Measurements from ENCODE around the gene ACSS1.

The ACSS1 gene

GRCh38 chr20:25033265-25033923 is 24.5 kb downstream of the ACSS1 start:
- no peak for DNase-seq (ENCODE audit: low read depth in 2 of 2, low spot score in 1 of 2)

DNA sequence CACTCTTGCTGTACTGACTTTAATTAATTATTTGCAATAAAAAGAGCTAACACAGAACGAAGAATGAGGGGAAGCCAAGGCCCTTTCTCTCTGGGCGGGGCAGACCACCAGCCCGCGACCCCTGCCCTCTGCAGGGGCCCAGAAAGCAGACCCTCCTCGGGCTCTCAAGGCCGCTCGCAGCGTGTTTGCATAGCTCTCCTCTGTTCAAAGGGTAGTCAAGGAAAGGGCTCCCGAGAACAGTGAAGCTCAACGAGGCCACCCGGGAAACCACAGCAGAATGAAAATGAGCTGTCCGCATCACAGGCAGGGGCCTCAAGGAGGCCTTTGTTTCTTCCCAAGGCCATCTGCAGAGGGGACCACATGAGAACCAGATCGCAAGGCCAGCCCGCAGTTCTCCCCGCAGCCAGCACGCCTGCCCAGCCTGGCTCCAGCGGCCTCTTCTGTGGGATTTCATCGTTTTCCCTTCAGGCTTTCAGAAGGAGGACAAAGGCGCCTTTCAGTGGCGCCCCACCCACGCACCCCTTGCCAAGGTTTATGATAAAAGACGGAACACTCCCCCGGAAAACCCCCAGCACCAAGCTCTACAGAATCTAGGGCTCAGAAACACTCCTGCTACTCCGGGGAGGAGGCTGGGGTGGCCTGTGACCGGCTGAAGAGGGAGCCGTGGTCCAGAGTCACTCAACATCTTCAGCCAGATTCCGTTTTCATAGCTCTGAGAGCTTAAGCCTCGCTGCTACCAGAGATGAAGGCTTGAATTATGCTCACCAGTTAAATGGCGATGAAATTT is 25.3 kb downstream of the ACSS1 start:
- DNase-seq (ENCODE audit: low read depth in 2 of 2, low spot score in 1 of 2), result no peak

DNA sequence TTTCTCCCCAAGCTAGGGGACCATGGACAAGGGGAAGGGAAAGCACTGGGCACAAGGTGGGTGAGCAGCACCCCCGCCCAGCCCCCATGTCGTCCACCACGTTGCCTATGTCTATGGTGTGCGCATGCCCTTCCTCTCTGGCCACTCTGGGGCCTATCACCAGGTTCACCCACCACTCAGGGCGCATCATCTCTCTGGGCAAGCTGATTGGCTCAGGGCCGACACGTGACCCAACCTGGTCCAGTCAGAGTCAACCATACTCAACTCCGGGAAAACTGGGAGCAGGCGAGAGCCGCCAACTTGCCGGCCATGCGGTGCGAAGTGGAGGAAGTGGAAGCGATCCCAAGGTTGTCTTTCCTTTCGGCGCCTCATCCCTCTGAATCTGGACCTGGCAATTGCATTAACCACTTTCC is 25.9 kb downstream of the ACSS1 start:
- no peak for DNase-seq (ENCODE audit: low read depth in 2 of 2, low spot score in 1 of 2)

GRCh38 chr20:25031241-25031640 is 26.7 kb downstream of the ACSS1 start:
- DNase-seq (ENCODE audit: low read depth in 2 of 2, low spot score in 1 of 2), result no peak

DNA sequence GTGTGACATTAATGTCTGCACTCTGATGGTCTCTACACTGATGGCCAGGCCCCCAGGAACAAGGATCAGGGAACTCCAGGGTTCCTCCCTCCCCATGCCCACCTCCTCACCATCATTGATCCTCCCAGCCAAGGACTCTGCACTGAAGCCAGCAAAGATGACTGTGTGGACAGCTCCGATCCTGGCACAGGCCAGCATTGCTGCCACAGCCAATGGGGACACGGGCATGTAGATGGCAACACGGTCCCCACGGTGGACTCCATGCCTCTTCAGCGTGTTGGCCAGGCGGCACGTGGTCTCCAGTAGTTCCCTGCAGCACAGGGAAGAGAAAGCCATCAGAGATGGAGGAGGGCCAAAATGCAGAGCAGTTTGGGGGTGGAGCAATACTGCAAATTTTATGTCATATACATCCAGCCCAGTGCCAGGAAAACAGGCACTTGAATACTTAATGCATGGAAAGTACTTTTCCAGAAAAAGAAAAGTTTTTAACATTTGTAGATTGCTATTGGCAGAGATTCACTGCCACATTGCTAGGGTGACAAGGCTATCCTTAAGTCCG is 27.2 kb downstream of the ACSS1 start:
- no peak for DNase-seq (ENCODE audit: low read depth in 2 of 2, low spot score in 1 of 2)

- no peak for DNase-seq (ENCODE audit: low read depth in 2 of 2, low spot score in 1 of 2)
Observed at GRCh38 chr20:25030007-25030648, 27.8 kb downstream of the ACSS1 start.

- DNase-seq (ENCODE audit: low read depth in 2 of 2, low spot score in 1 of 2), result no peak
Observed at GRCh38 chr20:25025986-25026605, 31.8 kb downstream of the ACSS1 start.

DNA sequence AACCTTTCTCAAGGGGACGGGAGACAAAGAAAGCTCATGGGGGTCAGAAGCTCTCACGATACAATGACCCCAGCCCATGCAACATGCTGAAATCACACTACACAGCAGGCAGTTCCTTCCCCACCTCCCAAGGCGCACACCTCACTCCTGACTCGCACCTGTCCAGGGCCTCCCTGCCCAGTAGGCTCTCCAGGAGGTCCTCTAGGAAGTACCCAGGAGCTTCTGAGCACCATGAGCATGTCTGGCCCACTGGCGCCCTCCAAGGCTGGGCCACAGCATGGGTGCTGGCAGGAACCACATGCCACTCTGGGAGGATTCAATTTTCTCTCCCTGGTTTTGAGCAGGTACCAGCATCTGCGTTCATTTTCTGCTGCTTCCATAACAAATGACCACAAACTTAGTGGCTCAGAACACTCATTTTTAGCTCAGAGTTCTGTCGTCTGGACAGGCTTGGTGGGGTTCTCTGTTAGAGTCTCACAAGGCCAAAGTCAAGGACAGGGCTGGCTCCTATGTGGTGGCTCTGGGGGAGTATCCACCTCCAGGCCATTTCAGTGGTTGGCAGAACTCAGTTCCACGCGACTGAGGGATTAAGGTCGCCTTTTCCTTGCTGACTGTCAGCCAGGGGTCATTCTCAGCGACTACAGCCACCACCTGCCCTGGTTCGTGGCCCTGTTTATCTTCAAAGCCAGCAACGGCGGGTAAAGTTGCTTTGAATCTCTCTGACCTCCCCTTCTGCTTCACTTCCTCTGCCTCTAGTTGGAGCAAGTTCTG is 32.7 kb downstream of the ACSS1 start:
- DNase-seq (ENCODE audit: low read depth in 2 of 2, low spot score in 1 of 2), result no peak

GRCh38 chr20:25024171-25024570 is 33.8 kb downstream of the ACSS1 start:
- DNase-seq (ENCODE audit: low read depth in 2 of 2, low spot score in 1 of 2), result no peak

GRCh38 chr20:25023356-25023755 is 34.6 kb downstream of the ACSS1 start:
- DNase-seq (ENCODE audit: low read depth in 2 of 2, low spot score in 1 of 2), result no peak

DNA sequence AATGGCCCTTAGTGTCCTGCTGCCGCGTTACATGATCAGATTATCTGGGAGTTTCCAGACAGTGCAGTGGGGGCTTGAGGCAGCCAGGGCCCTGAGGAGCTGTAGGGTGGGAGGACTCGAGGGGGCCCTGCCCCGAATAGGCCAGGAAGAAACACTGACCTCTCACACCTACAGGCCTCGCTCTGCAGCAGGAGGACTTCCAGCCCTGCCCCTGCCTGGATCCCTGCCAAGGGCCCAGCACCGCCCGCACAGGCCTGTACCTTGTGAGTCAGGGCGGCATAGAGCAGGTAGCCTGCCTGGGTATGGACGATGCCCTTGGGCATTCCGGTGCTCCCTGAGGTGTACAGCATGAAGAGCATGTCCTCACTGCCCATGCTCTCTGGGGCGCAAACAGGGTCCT is 35.3 kb downstream of the ACSS1 start:
- DNase-seq (ENCODE audit: low read depth in 2 of 2, low spot score in 1 of 2), result no peak

DNA sequence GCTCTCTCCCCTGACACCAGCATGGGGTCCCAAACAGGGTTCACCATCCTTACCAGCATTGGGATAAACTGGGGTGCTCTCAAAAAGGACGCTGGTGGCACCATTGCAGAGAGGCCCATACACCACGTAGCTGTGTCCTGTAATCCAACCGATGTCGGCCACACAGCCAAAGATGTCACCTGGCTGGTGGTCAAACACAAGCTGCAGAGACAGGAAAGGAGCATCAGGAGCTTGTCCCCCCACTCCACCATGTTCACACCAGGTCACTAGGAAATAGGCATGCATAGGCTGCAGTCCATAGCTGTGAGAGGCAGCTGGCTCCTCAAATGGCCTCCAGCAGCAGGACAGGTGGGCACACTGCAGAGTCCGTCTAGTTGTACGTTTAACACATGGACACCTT is 36.6 kb downstream of the ACSS1 start:
- DNase-seq (ENCODE audit: low read depth in 2 of 2, low spot score in 1 of 2), result no peak

GRCh38 chr20:25020901-25021301 is 37.0 kb downstream of the ACSS1 start:
- DNase-seq (ENCODE audit: low read depth in 2 of 2, low spot score in 1 of 2), result no peak

- DNase-seq (ENCODE audit: low read depth in 2 of 2, low spot score in 1 of 2), result no peak
Observed at GRCh38 chr20:25020345-25020744, 37.6 kb downstream of the ACSS1 start.

DNA sequence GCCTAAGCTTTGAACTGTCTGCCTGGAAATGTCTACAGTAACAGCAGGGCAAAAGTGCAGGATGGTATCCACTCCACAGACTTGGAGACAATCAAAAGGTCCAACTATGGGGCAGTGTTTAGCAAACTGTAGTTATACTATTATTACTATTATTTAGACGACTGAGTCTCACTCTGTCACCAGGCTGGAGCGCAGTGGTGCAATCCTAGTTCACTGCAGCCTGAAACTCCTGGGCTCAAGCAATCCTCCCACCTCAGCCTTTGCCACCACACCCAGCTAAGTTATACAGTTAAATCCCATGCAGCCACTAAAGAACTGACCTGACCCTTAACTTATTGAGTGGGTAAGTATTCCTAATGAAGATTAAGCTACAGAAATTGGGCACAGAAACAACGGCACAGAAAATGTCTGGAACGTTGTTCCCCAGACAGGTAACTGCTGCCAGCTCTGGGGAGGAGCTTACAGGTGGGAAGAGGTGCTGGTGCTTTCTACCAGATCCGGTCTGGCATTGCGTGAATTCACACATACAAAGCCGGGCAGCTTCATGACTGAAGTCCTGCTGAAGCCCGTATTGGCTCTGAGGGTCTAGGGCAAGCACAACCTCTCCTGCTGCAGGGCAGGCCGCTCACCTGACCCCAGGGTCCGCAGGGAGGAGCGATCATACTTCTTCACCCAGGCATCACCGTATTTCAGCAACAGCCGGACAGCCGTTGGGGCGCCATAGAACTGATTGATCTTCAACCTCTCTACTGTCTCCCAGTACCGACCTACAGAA is 38.4 kb downstream of the ACSS1 start:
- no peak for DNase-seq (ENCODE audit: low read depth in 2 of 2, low spot score in 1 of 2)

GRCh38 chr20:25018841-25019240 is 39.1 kb downstream of the ACSS1 start:
- no peak for DNase-seq (ENCODE audit: low read depth in 2 of 2, low spot score in 1 of 2)

- no peak for DNase-seq (ENCODE audit: low read depth in 2 of 2, low spot score in 1 of 2)
Observed at GRCh38 chr20:25018425-25018824, 39.5 kb downstream of the ACSS1 start.

- DNase-seq (ENCODE audit: low read depth in 2 of 2, low spot score in 1 of 2), result no peak
Observed at GRCh38 chr20:25017257-25017803, 40.6 kb downstream of the ACSS1 start.

DNA sequence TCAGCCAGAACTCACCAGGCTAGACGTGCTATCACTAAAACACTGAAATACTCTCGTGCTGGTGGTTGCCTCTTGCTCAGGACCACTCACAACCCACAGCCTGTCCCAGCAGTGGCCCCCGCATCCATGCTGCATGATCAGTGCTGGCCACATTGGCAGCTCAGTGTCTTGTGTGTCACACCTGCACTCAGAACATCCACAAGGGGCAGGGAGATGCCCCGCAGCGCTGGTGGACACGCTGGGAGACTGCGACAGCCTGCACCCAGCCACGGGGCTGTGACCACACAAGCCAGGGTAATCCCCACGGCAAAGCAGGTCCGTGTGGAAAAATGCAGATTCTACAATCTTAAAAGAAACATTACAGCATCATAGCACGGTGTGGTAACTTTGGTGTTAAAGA is 41.5 kb downstream of the ACSS1 start:
- no peak for DNase-seq (ENCODE audit: low read depth in 2 of 2, low spot score in 1 of 2)

DNA sequence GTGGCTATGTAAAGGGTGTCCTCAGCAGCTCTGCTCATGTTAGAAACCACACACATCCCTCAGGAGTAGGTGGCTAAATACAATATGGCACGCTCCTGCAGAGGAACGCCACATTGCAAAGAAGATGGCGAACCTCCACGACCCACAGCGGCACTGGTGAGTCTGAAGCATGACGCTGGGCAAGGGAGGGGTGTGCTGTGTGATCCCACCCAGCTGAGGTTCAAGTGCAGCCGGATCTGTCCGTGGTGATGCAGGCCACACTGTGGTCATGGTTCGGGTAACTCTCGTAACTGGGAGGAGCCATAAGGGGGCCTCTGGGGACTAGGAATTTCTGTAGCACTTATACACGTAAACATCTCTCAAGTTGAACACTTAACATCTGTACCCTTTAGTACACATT is 42.0 kb downstream of the ACSS1 start:
- DNase-seq (ENCODE audit: low read depth in 2 of 2, low spot score in 1 of 2), result no peak
